K562 (cell line): ENCODE measurements around the gene CYYR1. TPM values are rescaled to one million over a fixed set of nuclear protein-coding genes. Genes with fewer than 3 reads are reported as not detected.

Experiments
- ATAC-seq: fragments of 200-7000 bp; cut with Tn5 transposase; 3 replicates; pipeline ENCODE4 v1.9.1; 2020; ENCODE audit warnings: moderate library complexity
- BruUV-seq: library from RNA; stranded (reverse); fragments of 400-500 nt; replicated peaks from 2 replicates; lab custom pipeline; 2021; lab: Mats Ljungman, UMichigan
- CTCF ChIA-PET: fragments of 300-600 bp; formaldehyde crosslinking; extraction: SDS; loops from one replicate; lab custom pipeline; 2021; ENCODE audit warnings: low intra/inter-chr PET ratio; lab: Yijun Ruan, JAX
- POLR2A ChIA-PET: fragments of 300-600, 350-650 bp; sonication (Branson Sonifier 250); formaldehyde crosslinking; extraction: SDS; loops from one replicate; lab custom pipeline; 2021; ENCODE audit warnings: antibody characterized with exemption, inconsistent platforms; lab: Yijun Ruan, JAX
- DNase-seq, 4 experiments: peaks; one replicate each; pipeline versions ENCODE4 v3.0.0 to v3.0.0-alpha.2; 2011 to 2018; ENCODE audit warnings: low spot score in 3 of 4, mixed read lengths in 3 of 4; ENCODE audit errors: extremely low read depth in 1 of 4
- FAIRE-seq: peaks from 2 replicates; lab custom pipeline; 2011; peaks lifted over from hg19 to GRCh38; lab: Jason Lieb, UNC
- H2AFZ ChIP-seq: 2 replicates; pipeline ENCODE4 v1.6.0; 2011; ENCODE audit warnings: low read depth, low read length, control low read depth, inconsistent platforms
- H3K27ac ChIP-seq: fragments of 200-600 bp; 3 replicates; pipeline ENCODE4 v1.8.0; 2011; ENCODE audit warnings: low read depth, mild to moderate bottlenecking, control low read depth, inconsistent platforms, low read length, moderate library complexity, mixed read lengths; ENCODE audit errors: extremely low read depth
- H3K27me3 ChIP-seq, 2 experiments: fragments of 300-600 bp in 1 of 2; 2 replicates in 1 of 2; 3 replicates in 1 of 2; pipeline versions ENCODE4 v1.6.0 to v1.8.0; 2011; ENCODE audit warnings: inconsistent platforms in 2 of 2, low read length in 2 of 2, mild to moderate bottlenecking in 1 of 2, mixed read lengths in 1 of 2, moderate library complexity in 1 of 2; ENCODE audit not compliant: control insufficient read depth in 2 of 2, insufficient read depth in 2 of 2
- H3K36me3 ChIP-seq: fragments of 300-600 bp; 3 replicates; pipeline ENCODE4 v1.8.0; 2011; ENCODE audit warnings: mild to moderate bottlenecking, low read length, inconsistent platforms; ENCODE audit not compliant: control insufficient read depth, insufficient read depth
- H3K4me1 ChIP-seq, 2 experiments: fragments of 200-600 bp in 1 of 2; replicated peaks in 1 of 2; 2 replicates in 1 of 2; 3 replicates in 1 of 2; pipeline versions ENCODE4 v1.5.1 to v1.8.0; 2011; ENCODE audit warnings: inconsistent platforms in 2 of 2, low read length in 2 of 2, mild to moderate bottlenecking in 1 of 2, mixed read lengths in 1 of 2, moderate library complexity in 1 of 2; ENCODE audit not compliant: control insufficient read depth in 2 of 2, insufficient read depth in 2 of 2
- H3K4me2 ChIP-seq: 2 replicates; pipeline ENCODE4 v1.6.1; 2011; ENCODE audit warnings: low read length, control low read depth, inconsistent platforms, mixed read lengths; ENCODE audit not compliant: insufficient read depth
- H3K4me3 ChIP-seq: fragments of 200-600 bp; sonication (generic), shearing (Covaris generic); 2 replicates; pipeline ENCODE4 v1.5.1; 2016; ENCODE audit warnings: control low read depth, inconsistent platforms
- H3K79me2 ChIP-seq: fragments of 200-600 bp; 3 replicates; pipeline ENCODE4 v1.8.0; 2011; ENCODE audit warnings: low read length, inconsistent platforms; ENCODE audit not compliant: control insufficient read depth, insufficient read depth
- H3K9ac ChIP-seq, 2 experiments: 2 replicates each; pipeline versions ENCODE4 v1.6.0 to v1.6.1; 2011; ENCODE audit warnings: low read depth in 2 of 2, low read length in 2 of 2, control low read depth in 1 of 2, inconsistent platforms in 1 of 2, mild to moderate bottlenecking in 1 of 2, mixed read lengths in 1 of 2; ENCODE audit not compliant: insufficient read depth in 1 of 2
- H3K9me1 ChIP-seq: one replicate; pipeline ENCODE4 v1.6.0; 2011; ENCODE audit warnings: inconsistent platforms, mild to moderate bottlenecking, low read length, moderate library complexity; ENCODE audit not compliant: control insufficient read depth, insufficient read depth
- H3K9me3 ChIP-seq: replicated peaks from 2 replicates; pipeline ENCODE4 v1.5.1; 2011; ENCODE audit warnings: low read depth, low read length, inconsistent platforms; ENCODE audit not compliant: control insufficient read depth, insufficient read depth
- H4K20me1 ChIP-seq: replicated peaks from 2 replicates; pipeline ENCODE4 v1.6.1; 2011; ENCODE audit warnings: low read length, inconsistent platforms, mixed read lengths; ENCODE audit not compliant: control insufficient read depth, insufficient read depth
- CBX5 ChIP-seq: IDR thresholded peaks from 2 replicates; pipeline ENCODE4 v1.6.1; 2014; ENCODE audit warnings: low read depth, borderline replicate concordance
- ERF ChIP-seq: fragments of 450-650 bp; formaldehyde crosslinking; IDR thresholded peaks from 2 replicates; pipeline ENCODE4 v1.4.0; 2020; ENCODE audit warnings: mild to moderate bottlenecking, mixed read lengths
- FIP1L1 ChIP-seq: fragments of 200-400 bp; formaldehyde crosslinking; IDR thresholded peaks from 2 replicates; pipeline ENCODE4 v1.6.1; 2018; ENCODE audit warnings: mild to moderate bottlenecking, low read depth, low read length; ENCODE audit not compliant: poor library complexity, severe bottlenecking
- FOXA3 ChIP-seq, 2 experiments: fragments of 450-650 bp in 1 of 2; sonication (generic) in 1 of 2; formaldehyde crosslinking; IDR thresholded peaks in 1 of 2; conservative IDR thresholded peaks in 1 of 2; 2 replicates each; pipeline versions ENCODE4 v1.4.0 to v1.8.0; 2020 to 2022; ENCODE audit warnings: mild to moderate bottlenecking in 2 of 2, missing genetic modification reagents in 1 of 2
- HIVEP1 ChIP-seq: fragments of 250-450 bp; sonication (Bioruptor Pico); IDR thresholded peaks from 2 replicates; pipeline ENCODE4 v1.4.0; 2020; ENCODE audit warnings: mild to moderate bottlenecking
- MCM5 ChIP-seq: fragments of 450-650 bp; IDR thresholded peaks from 2 replicates; pipeline ENCODE4 v1.6.1; 2016; ENCODE audit warnings: low read depth
- MEF2D ChIP-seq: conservative IDR thresholded peaks from 2 replicates; pipeline ENCODE4 v1.6.1; 2016; ENCODE audit warnings: low read depth, missing genetic modification characterization, missing compliant biosample characterization
- MEIS2 ChIP-seq: fragments of 450-650 bp; IDR thresholded peaks from 2 replicates; pipeline ENCODE4 v1.6.1; 2014; ENCODE audit warnings: mild to moderate bottlenecking; ENCODE audit not compliant: partially characterized antibody
- NCOR1 ChIP-seq: fragments of 450-650 bp; IDR thresholded peaks from 2 replicates; pipeline ENCODE4 v1.6.1; 2016; ENCODE audit warnings: mild to moderate bottlenecking, moderate library complexity
- NEUROD1 ChIP-seq: fragments of 150-350 bp; IDR thresholded peaks from 2 replicates; pipeline ENCODE4 v1.6.1; 2014; ENCODE audit warnings: borderline replicate concordance, low read length, low read depth; ENCODE audit not compliant: partially characterized antibody
- RAD51 ChIP-seq: fragments of 450-650 bp; IDR thresholded peaks from 2 replicates; pipeline ENCODE4 v1.7.1; 2016; ENCODE audit warnings: low read depth, mild to moderate bottlenecking, borderline replicate concordance
- SIX5 ChIP-seq, 2 experiments: IDR thresholded peaks; 2 replicates each; pipeline ENCODE4 v1.6.1; 2011; ENCODE audit warnings: low read length in 2 of 2, borderline replicate concordance in 1 of 2, low read depth in 1 of 2, mild to moderate bottlenecking in 1 of 2, moderate library complexity in 1 of 2; ENCODE audit not compliant: insufficient read depth in 1 of 2
- TCFL5 ChIP-seq: fragments of 250-450 bp; sonication (Bioruptor Pico); conservative IDR thresholded peaks from 2 replicates; pipeline ENCODE4 v1.6.1; 2021; ENCODE audit warnings: mild to moderate bottlenecking, moderate library complexity, matching md5 sums
- ZNF347 ChIP-seq: fragments of 450-650 bp; formaldehyde crosslinking; IDR thresholded peaks from 2 replicates; pipeline ENCODE4 v1.4.0; 2020; ENCODE audit warnings: low read depth, mild to moderate bottlenecking, moderate library complexity
- ZNF75A ChIP-seq: fragments of 450-650 bp; formaldehyde crosslinking; IDR thresholded peaks from 2 replicates; pipeline ENCODE4 v1.4.0; 2020; ENCODE audit warnings: mild to moderate bottlenecking
- ZSCAN29 ChIP-seq: fragments of 450-650 bp; IDR thresholded peaks from 2 replicates; pipeline ENCODE4 v1.6.1; 2017
- WGBS: fragments of 100-300 bp; shearing (Covaris generic); methylation state at CpG from one replicate; pipeline ENCODE4 v1.1.6; 2016; ENCODE audit warnings: low coverage, mixed read lengths; ENCODE audit not compliant: insufficient coverage; ENCODE audit errors: missing lambda C conversion rate; 5-methylcytosine and 5-hydroxymethylcytosine counted together
- in situ Hi-C: fragments of 300-500 bp; cut with MboI; formaldehyde crosslinking; loops from 4 replicates; pipeline ENCODE4 v1.15.0; 2018; ENCODE audit warnings: inconsistent platforms, mixed read lengths
- intact Hi-C: fragments of 100-400 bp; cut with micrococcal nuclease; formaldehyde crosslinking; loops from 2 replicates; pipeline ENCODE4 v1.14.2; 2022
- polyA plus RNA-seq, 8 experiments: library from polyadenylated mRNA; depleted of rRNA in 4 of 8; stranded (reverse) in 5 of 8; unstranded in 3 of 8; fragments of >200 nt; fragmentation: Nextera tagmentation in 2 of 8; fragmentation: Illumina TruSeq in 1 of 8; extraction: Ambion mirVana in 2 of 8; extraction: Trizol in 1 of 8; gene quantifications; 2 replicates each; pipeline versions ENCODE4 v1.2.1 to v1.2.3, GENCODE V29; 2011 to 2014; ENCODE audit warnings: inconsistent platforms in 1 of 8, missing spikeins in 1 of 8
- total RNA-seq, 7 experiments: library from RNA; depleted of rRNA in 6 of 7; stranded (reverse); fragments of >200 nt in 6 of 7; fragmentation: Illumina TruSeq in 2 of 7; extraction: Trizol in 2 of 7; gene quantifications; 2 replicates each; pipeline versions ENCODE4 v1.2.1 to v1.2.3, GENCODE V29; 2011 to 2021; ENCODE audit warnings: low replicate concordance in 1 of 7
- TF ChIP-seq, protein P1 (sequence below): fragments of 450-650 bp; formaldehyde crosslinking; IDR thresholded peaks from 2 replicates; pipeline ENCODE4 v1.4.0; 2020; ENCODE audit warnings: mild to moderate bottlenecking, moderate library complexity
- TF ChIP-seq, protein P2 (sequence below): fragments of 200-800 bp; sonication (Bioruptor generic); IDR thresholded peaks from 2 replicates; pipeline ENCODE4 v1.6.1; 2017; ENCODE audit warnings: missing genetic modification characterization, missing compliant biosample characterization
- TF ChIP-seq, protein P3 (sequence below): fragments of 250-450 bp; sonication (Bioruptor Pico); IDR thresholded peaks from 2 replicates; pipeline ENCODE4 v1.9.0; 2021; ENCODE audit warnings: mild to moderate bottlenecking
- TF ChIP-seq, protein P4 (sequence below): fragments of 450-650 bp; formaldehyde crosslinking; IDR thresholded peaks from 2 replicates; pipeline ENCODE4 v1.4.0; 2022; ENCODE audit warnings: mild to moderate bottlenecking, moderate library complexity

Gene CYYR1
- total and polyA plus RNA-seq, 9 of the 15 experiments (the other 6 are each of a cell fraction or from before 2014, with no cell fraction given) = not detected

DNA sequence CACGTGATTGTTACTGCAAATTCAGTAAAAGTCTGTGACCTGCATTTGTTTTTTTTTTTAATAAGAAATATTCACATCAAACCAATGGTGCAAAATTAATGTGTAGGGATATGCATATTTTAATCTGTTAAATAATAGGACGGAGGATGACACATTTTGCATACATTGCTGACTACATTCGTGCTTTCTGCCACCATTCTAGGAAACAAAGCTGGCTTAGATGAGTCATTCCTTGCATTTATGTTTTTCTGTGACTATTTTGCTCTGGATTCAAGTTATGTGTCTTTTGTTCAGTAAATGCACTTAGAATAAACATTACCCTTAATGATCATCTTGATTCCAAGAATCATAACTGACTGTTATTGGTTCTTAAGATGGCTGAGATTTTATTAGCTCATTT, 23.9 kb upstream of the CYYR1 start (continued):
- no peak for TF ChIP-seq FIP1L1

DNA sequence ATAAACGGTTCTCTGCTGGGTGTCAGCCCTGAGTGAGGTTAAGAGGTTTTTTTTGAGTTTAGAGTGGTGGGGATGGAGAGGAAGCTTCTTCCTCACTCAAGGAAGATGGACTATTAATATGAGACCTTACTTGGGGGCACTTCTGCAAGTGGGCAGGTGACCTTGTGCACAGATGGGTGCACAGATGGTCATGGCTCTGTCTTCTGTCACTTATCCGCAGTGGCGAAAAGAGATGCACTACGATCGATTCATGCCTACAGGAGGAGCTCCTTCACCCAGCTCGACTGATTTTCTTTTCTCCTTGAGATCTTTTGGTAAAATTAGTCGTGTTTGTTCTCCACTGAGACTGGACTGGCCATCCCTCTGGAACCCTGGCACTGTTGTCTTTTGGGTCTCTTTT, 22.9 kb upstream of the CYYR1 start:
- Histone ChIP-seq H3K4me3 (no peak overlapping the region), H3K4me1 (no peaks in the 10 kb centered on the region), H4K20me1 (no peaks in the 10 kb centered on the region), H3K36me3 (no peaks in the 10 kb centered on the region), H3K4me2 (no peak overlapping the region), H3K27ac (no peak overlapping the region), H3K79me2 (no peaks in the 10 kb centered on the region), H2AFZ (no peak overlapping the region), H3K9ac (no peak overlapping the region), H3K27me3 (no peaks in the 10 kb centered on the region), H3K9me1 (no peaks in the 10 kb centered on the region), H3K9me3 (no peaks in the 10 kb centered on the region; the same call in 1 of the 2 replicates)
- intact Hi-C loops (no loop called here), in situ Hi-C loops (no loop called here)
- ATAC-seq (no peak), FAIRE-seq (no peak), DNase-seq (no peak)
- WGBS = 6% methylated on average over 7 of the region's 7 CpGs
- BruUV-seq = no TSS peak
- ChIA-PET POLR2A (no interaction called here), CTCF (no interaction called here)
- TF ChIP-seq ERF (no peak), TCFL5 (CRISPR knock-in tag) (no peak), RAD51 (no peak), HIVEP1 (CRISPR knock-in tag) (no peak), NEUROD1 (no peak), MEIS2 (no peak), NCOR1 (no peak), ZNF75A (CRISPR knock-in tag) (no peak), SIX5 (IDR thresholded peaks at IDR 0.05; ENCODE audit: borderline replicate concordance in 1 of 2, insufficient read depth in 1 of 2, low read depth in 1 of 2, low read length in 2 of 2) (no peak), ZSCAN29 (no peak), CBX5 (no peak), ZNF347 (no peak), MCM5 (no peak), FOXA3 (CRISPR knock-in tag; conservative IDR thresholded peaks at IDR 0.05 in 1 of 2, IDR thresholded peaks at IDR 0.05 in 1 of 2) (no peak), MEF2D (tag) (no peak)
- TF ChIP-seq, protein P1, sequence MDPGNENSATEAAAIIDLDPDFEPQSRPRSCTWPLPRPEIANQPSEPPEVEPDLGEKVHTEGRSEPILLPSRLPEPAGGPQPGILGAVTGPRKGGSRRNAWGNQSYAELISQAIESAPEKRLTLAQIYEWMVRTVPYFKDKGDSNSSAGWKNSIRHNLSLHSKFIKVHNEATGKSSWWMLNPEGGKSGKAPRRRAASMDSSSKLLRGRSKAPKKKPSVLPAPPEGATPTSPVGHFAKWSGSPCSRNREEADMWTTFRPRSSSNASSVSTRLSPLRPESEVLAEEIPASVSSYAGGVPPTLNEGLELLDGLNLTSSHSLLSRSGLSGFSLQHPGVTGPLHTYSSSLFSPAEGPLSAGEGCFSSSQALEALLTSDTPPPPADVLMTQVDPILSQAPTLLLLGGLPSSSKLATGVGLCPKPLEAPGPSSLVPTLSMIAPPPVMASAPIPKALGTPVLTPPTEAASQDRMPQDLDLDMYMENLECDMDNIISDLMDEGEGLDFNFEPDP (CRISPR knock-in tag) = no peak
- TF ChIP-seq, protein P2, sequence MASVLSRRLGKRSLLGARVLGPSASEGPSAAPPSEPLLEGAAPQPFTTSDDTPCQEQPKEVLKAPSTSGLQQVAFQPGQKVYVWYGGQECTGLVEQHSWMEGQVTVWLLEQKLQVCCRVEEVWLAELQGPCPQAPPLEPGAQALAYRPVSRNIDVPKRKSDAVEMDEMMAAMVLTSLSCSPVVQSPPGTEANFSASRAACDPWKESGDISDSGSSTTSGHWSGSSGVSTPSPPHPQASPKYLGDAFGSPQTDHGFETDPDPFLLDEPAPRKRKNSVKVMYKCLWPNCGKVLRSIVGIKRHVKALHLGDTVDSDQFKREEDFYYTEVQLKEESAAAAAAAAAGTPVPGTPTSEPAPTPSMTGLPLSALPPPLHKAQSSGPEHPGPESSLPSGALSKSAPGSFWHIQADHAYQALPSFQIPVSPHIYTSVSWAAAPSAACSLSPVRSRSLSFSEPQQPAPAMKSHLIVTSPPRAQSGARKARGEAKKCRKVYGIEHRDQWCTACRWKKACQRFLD = no peak
- TF ChIP-seq, protein P3, sequence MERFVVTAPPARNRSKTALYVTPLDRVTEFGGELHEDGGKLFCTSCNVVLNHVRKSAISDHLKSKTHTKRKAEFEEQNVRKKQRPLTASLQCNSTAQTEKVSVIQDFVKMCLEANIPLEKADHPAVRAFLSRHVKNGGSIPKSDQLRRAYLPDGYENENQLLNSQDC (CRISPR knock-in tag) = no peak
- TF ChIP-seq, protein P4, sequence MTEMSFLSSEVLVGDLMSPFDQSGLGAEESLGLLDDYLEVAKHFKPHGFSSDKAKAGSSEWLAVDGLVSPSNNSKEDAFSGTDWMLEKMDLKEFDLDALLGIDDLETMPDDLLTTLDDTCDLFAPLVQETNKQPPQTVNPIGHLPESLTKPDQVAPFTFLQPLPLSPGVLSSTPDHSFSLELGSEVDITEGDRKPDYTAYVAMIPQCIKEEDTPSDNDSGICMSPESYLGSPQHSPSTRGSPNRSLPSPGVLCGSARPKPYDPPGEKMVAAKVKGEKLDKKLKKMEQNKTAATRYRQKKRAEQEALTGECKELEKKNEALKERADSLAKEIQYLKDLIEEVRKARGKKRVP = no peak
